GM21786 (cell line): Measurements from ENCODE around the gene CCL3.
A peak's percentile ranks its signal among the peaks of the same experiment; 100 is the strongest.
"Not testable (repeated sequence)": the region's sequence is repeated elsewhere in the genome, so short reads cannot be mapped to it uniquely, and the experiment has no call there.

ENCODE experiments used
- ATAC-seq: cut with Tn5 transposase; IDR thresholded peaks from one replicate; pipeline ENCODE4 v1.9.1; 2021; ENCODE audit not compliant: unreplicated experiment

Gene CCL3

GRCh38 chr17:36117505-36118382 lies 27.8 kb upstream of the CCL3 start:
- ATAC-seq, result no peak

GRCh38 chr17:36115649-36115977 lies 25.7 kb upstream of the CCL3 start:
- not testable (repeated sequence) for ATAC-seq

- not testable (repeated sequence) for ATAC-seq
These were observed 25.2 kb upstream of the CCL3 start for GRCh38 chr17:36114971-36115648.

GRCh38 chr17:36113131-36113530 lies 23.2 kb upstream of the CCL3 start:
- not testable (repeated sequence) for ATAC-seq

GRCh38 chr17:36112572-36112971 lies 22.6 kb upstream of the CCL3 start:
- no peak for ATAC-seq

GRCh38 chr17:36111068-36111490 lies 21.1 kb upstream of the CCL3 start:
- no peak for ATAC-seq

- not testable (repeated sequence) for ATAC-seq
These were observed 18.3 kb upstream of the CCL3 start for GRCh38 chr17:36108265-36108664.

GRCh38 chr17:36107660-36108059 lies 17.7 kb upstream of the CCL3 start:
- ATAC-seq, result no peak

GRCh38 chr17:36106493-36106835 lies 16.5 kb upstream of the CCL3 start:
- ATAC-seq, result no peak

- no peak for ATAC-seq
These were observed 16.0 kb upstream of the CCL3 start for GRCh38 chr17:36105781-36106492.

GRCh38 chr17:36104701-36105181 lies 14.8 kb upstream of the CCL3 start:
- no peak for ATAC-seq

GRCh38 chr17:36104246-36104645 lies 14.3 kb upstream of the CCL3 start:
- ATAC-seq, result not testable (repeated sequence)

- peak; percentile 71 for ATAC-seq
These were observed 13.5 kb upstream of the CCL3 start, which contains the start of gene CCL4 for GRCh38 chr17:36103401-36103975. TSS of gene CCL4 (plus strand) at chr17:36103827. CDS start at chr17:36103906, 79 bp downstream.

- not testable (repeated sequence) for ATAC-seq
These were observed 9.1 kb upstream of the CCL3 start for GRCh38 chr17:36099004-36099403.

- ATAC-seq, result no peak
These were observed 6.0 kb upstream of the CCL3 start for GRCh38 chr17:36095992-36096391.

- no peak for ATAC-seq
These were observed 4.8 kb upstream of the CCL3 start for GRCh38 chr17:36094746-36095145.

GRCh38 chr17:36094232-36094631 lies 4.3 kb upstream of the CCL3 start:
- ATAC-seq, result no peak

- not testable (repeated sequence) for ATAC-seq
These were observed 2.8 kb upstream of the CCL3 start for GRCh38 chr17:36092715-36093114.

GRCh38 chr17:36092230-36092629 lies 2.3 kb upstream of the CCL3 start:
- ATAC-seq, result no peak

- ATAC-seq, result no peak
These were observed 541 bp downstream of the CCL3 start for GRCh38 chr17:36089339-36089865.
